Measurements from ENCODE around the gene FNDC8.
"Not testable (repeated sequence)": the region's sequence is repeated elsewhere in the genome, so short reads cannot be mapped to it uniquely, and the experiment has no call there.

FNDC8 gene

DNA sequence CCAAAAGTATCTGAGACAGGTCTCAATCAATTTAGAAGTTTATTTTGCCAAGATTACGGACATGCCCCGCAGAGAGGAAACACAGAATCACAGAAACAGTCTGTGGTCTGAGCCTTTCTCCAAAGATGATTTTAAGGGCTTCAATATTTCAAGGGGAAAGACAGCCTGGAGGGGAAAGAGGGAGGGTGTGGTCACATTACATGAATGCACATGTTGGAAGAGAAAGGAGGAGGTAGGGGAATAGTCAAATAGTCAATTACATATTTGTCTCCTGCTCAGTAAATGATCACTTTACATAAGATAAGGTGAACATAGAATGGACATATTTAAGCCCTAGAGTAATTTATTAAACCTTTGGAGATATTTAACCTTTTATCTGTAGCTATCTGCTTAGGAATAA lies 38.5 kb downstream of the FNDC8 start:
- DNase-seq (no peak), ATAC-seq (replicated peaks) (no peak)
- Mint-ChIP-seq H3K9me3 (no peaks in the 10 kb centered on the region), H3K4me1 (ENCODE audit: low read depth in 2 of 2) (peaks cover 32 to 41% of the 10 kb centered on the region in 2 donors), H3K27me3 (no peaks in the 10 kb centered on the region), H3K27ac (peak overlapping the region; percentile 55 to 66), H3K36me3 (ENCODE audit: insufficient read depth) (peaks cover 9% of the 10 kb centered on the region), H3K4me3 (peak overlapping the region; percentile 42 to 68)

DNA sequence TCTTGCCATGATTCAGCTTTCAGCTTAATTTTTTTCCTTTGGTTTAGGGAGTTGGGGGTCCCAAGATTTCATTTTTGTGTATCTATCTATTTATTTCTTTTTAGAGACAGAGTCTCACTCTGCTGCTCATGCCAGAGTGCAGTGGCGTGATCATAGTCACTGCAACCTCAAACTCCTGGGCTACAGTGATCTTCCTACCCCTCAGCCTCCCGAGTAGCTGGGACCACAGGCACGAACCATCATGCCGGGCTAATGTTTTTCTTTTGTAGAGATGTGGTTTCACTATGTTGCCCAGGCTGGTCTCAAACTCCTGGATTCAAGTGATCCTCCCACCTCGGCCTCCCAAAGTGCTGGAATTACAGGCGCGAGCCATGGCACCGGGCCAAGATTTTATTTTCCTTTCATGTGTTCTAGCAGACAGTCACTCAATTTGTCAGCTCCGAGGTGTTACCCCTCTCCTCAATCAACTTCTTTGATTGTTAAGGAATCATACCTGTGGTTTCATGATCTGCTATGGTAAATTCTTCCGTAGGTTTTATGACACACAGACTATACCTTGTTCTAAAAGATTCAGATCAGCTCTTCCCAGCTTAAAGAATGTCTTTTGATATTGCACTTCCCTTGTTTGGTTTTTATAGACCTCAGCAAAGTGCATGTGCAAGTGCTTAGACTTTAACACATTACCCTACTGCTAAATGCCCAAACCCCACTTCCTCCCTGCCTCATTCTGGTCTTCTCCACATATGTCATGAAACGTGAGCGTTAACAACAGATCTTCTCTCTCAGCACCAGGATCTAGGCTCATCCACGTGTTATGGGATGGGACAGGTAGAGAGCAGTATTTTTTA lies 39.2 kb downstream of the FNDC8 start:
- ATAC-seq (replicated peaks) (peak; percentile 75), DNase-seq (peak; percentile 16 to 39 (median 23))
- Mint-ChIP-seq H3K27ac (peak overlapping the region; percentile 55 to 66), H3K4me3 (peak overlapping the region; percentile 60 to 68), H3K4me1 (ENCODE audit: low read depth in 2 of 2) (peaks cover 35 to 47% of the 10 kb centered on the region in 2 donors), H3K36me3 (ENCODE audit: insufficient read depth) (peaks cover 9% of the 10 kb centered on the region), H3K9me3 (no peaks in the 10 kb centered on the region), H3K27me3 (no peaks in the 10 kb centered on the region)

DNA sequence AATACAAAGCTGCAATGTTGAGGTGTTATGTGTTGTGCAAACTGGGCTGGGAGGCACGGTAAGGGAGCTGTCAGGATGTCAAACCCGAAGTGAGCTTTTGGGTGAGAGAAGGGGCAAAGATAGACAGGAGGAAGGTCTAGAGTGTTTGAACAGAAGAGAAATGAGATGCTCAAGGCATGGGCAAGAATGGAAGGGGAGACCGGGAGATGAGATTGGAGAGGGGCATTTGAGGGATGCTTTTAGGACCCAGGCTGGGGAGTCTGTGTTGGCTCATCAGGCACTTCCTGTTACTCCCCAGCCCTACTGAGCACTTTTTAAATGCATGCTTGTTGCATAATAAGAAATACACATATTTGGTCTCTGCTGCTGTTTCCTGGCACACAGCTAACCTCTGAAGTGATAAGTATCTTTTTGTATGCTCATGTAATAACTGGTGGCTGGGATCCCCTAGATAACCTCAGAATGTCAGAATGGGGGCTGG lies 39.9 kb downstream of the FNDC8 start:
- Mint-ChIP-seq H3K9me3 (no peaks in the 10 kb centered on the region), H3K27ac (peak overlapping the region; percentile 55 to 66), H3K36me3 (ENCODE audit: insufficient read depth) (peaks cover 9% of the 10 kb centered on the region), H3K4me3 (peak overlapping the region; percentile 60 to 68), H3K4me1 (ENCODE audit: low read depth in 2 of 2) (peaks cover 35 to 49% of the 10 kb centered on the region in 2 donors), H3K27me3 (no peaks in the 10 kb centered on the region)
- DNase-seq: peak; percentile 14 to 48 (median 25)
- peak; percentile 77 for ATAC-seq (replicated peaks)

GRCh38 chr17:35162755-35163154 lies 41.3 kb downstream of the FNDC8 start:
- H3K9me3 Mint-ChIP-seq: no peaks in the 10 kb centered on the region
- peak overlapping the region; percentile 55 to 66 for H3K27ac Mint-ChIP-seq
- no peak for DNase-seq
- H3K36me3 Mint-ChIP-seq (ENCODE audit: insufficient read depth): peaks cover 9% of the 10 kb centered on the region
- H3K4me1 Mint-ChIP-seq (ENCODE audit: low read depth in 2 of 2): peaks cover 35 to 50% of the 10 kb centered on the region in 2 donors
- ATAC-seq (replicated peaks): no peak
- no peaks in the 10 kb centered on the region for H3K27me3 Mint-ChIP-seq
- H3K4me3 Mint-ChIP-seq: peak overlapping the region in 1 of 2 donors; percentile 60

GRCh38 chr17:35163886-35164285 lies 42.5 kb downstream of the FNDC8 start:
- H3K9me3 Mint-ChIP-seq: no peaks in the 10 kb centered on the region
- peaks cover 35 to 50% of the 10 kb centered on the region in 2 donors for H3K4me1 Mint-ChIP-seq (ENCODE audit: low read depth in 2 of 2)
- H3K27me3 Mint-ChIP-seq: no peaks in the 10 kb centered on the region
- DNase-seq (no peak), ATAC-seq (replicated peaks) (no peak)
- H3K4me3 Mint-ChIP-seq: no peak overlapping the region
- H3K36me3 Mint-ChIP-seq (ENCODE audit: insufficient read depth): peaks cover 9% of the 10 kb centered on the region
- peak overlapping the region; percentile 66 to 67 for H3K27ac Mint-ChIP-seq

DNA sequence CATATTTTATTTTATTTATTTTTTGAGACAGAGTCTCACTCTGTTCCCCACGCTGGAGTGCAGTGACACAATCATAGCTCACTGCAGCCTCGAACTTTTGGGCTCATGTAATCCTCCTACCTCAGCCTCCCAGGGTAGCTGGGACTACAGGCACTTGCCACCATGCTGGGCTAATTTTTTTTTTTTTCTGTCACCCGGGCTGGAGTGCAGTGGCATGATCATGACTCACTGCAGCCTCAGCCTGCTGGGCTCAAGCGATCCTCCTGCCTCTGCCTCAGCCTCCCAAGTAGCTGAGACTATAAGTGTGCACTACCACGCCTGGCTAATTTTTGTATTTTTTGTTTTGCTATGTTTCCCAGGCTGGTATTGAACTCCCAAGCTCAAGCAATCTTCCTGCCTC lies 43.3 kb downstream of the FNDC8 start:
- Mint-ChIP-seq H3K4me1 (ENCODE audit: low read depth in 2 of 2) (peaks cover 33 to 45% of the 10 kb centered on the region in 2 donors), H3K4me3 (no peak overlapping the region), H3K9me3 (no peaks in the 10 kb centered on the region), H3K36me3 (ENCODE audit: insufficient read depth) (peaks cover 9% of the 10 kb centered on the region), H3K27ac (peak overlapping the region; percentile 59 to 66), H3K27me3 (no peaks in the 10 kb centered on the region)
- ATAC-seq (replicated peaks): no peak
- DNase-seq: no peak

- Mint-ChIP-seq H3K36me3 (ENCODE audit: insufficient read depth) (no peaks in the 10 kb centered on the region), H3K27ac (peak overlapping the region in 1 of 2 donors; percentile 66), H3K9me3 (no peaks in the 10 kb centered on the region), H3K4me1 (ENCODE audit: low read depth in 2 of 2) (peaks cover 21 to 31% of the 10 kb centered on the region in 2 donors), H3K27me3 (no peaks in the 10 kb centered on the region), H3K4me3 (no peak overlapping the region)
- ATAC-seq (replicated peaks): no peak
- DNase-seq: no peak
Measured at GRCh38 chr17:35166526-35166925, 45.1 kb downstream of the FNDC8 start.

- H3K9me3 Mint-ChIP-seq: no peaks in the 10 kb centered on the region
- H3K36me3 Mint-ChIP-seq (ENCODE audit: insufficient read depth): no peaks in the 10 kb centered on the region
- H3K27me3 Mint-ChIP-seq: no peaks in the 10 kb centered on the region
- no peak overlapping the region for H3K27ac Mint-ChIP-seq
- ATAC-seq (replicated peaks) (no peak), DNase-seq (no peak)
- no peak overlapping the region for H3K4me3 Mint-ChIP-seq
- peaks cover 18 to 30% of the 10 kb centered on the region in 2 donors for H3K4me1 Mint-ChIP-seq (ENCODE audit: low read depth in 2 of 2)
Measured at GRCh38 chr17:35167046-35167445, 45.6 kb downstream of the FNDC8 start.

GRCh38 chr17:35167666-35168065 lies 46.3 kb downstream of the FNDC8 start:
- Mint-ChIP-seq H3K4me1 (ENCODE audit: low read depth in 2 of 2) (peaks cover 18 to 27% of the 10 kb centered on the region in 2 donors), H3K4me3 (no peak overlapping the region), H3K36me3 (ENCODE audit: insufficient read depth) (no peaks in the 10 kb centered on the region), H3K27ac (no peak overlapping the region), H3K27me3 (no peaks in the 10 kb centered on the region), H3K9me3 (no peaks in the 10 kb centered on the region)
- ATAC-seq (replicated peaks): no peak
- DNase-seq: no peak

GRCh38 chr17:35169835-35170363 lies 48.5 kb downstream of the FNDC8 start:
- H3K27me3 Mint-ChIP-seq: no peaks in the 10 kb centered on the region

DNA sequence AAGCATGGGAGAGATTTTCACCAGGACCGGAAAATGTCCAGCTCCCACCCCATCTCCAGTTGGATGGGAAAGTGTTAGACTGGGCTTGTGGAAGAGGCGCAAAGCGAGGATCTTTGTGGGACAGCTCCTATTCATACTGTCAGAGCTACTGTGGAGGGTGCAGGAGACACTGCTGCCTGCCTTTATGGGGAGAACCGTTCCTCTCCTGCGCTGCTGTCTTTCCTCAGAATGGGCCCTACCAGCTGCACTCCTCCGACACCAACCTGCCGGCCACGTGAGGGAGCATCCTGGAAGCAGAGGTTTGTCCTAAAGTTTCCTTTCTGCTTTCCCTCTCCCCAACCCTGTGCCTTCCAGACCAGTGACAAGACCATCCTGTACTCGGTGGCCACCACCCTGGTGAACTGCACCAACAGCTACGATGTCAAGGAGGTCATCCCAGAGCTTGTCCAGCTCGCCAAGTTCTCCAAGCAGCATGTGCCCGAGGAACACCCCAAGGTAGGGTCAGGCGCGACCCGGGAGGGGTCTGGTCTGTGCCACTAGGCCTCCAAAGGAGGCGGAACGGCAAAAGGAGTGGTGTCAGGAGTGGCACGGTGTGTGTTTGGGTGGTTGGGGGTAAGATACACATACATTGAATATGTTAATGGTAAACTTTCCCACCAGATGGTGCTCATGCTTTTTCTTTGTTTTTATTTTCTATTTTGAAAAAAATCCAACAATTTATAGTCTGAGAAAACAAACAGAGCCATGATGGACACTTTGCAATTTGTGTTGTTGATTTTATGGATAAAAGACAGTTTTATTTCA lies 49.8 kb downstream of the FNDC8 start:
- Mint-ChIP-seq H3K4me3 (peak overlapping the region; percentile 48 to 63), H3K4me1 (ENCODE audit: low read depth in 2 of 2) (peaks cover 24 to 37% of the 10 kb centered on the region in 2 donors), H3K27me3 (no peaks in the 10 kb centered on the region), H3K9me3 (no peaks in the 10 kb centered on the region), H3K27ac (peak overlapping the region; percentile 71 to 89), H3K36me3 (ENCODE audit: insufficient read depth) (no peaks in the 10 kb centered on the region)
- DNase-seq: peak; percentile 32 to 44 (median 41)
- ATAC-seq (replicated peaks): peak; percentile 88

More at GRCh38 chr17:35169835-35170363, 48.5 kb downstream of the FNDC8 start:
- H3K4me1 Mint-ChIP-seq (ENCODE audit: low read depth in 2 of 2): peaks cover 20 to 34% of the 10 kb centered on the region in 2 donors
- no peaks in the 10 kb centered on the region for H3K36me3 Mint-ChIP-seq (ENCODE audit: insufficient read depth)
- DNase-seq (no peak), ATAC-seq (replicated peaks) (no peak)
- no peak overlapping the region for H3K4me3 Mint-ChIP-seq
- H3K27ac Mint-ChIP-seq: no peak overlapping the region
- H3K9me3 Mint-ChIP-seq: no peaks in the 10 kb centered on the region

DNA sequence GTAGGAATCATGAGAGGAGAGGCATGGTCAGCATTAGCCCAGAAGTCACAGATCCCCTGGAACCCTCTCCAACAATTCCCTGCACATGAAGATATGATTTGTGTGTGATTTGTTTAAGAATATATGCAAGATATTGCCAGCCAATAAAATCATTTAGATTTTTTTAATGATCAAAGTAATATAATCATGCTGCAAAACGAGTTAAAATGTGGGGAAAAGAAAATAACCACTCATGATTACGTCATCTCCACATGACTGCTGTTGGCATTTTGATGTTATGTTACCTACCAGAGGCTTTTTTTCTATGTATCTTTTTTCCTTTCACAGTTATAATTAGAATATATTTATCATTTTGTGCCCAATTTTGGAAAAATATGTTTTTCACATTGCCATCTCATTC lies 50.4 kb downstream of the FNDC8 start:
- Mint-ChIP-seq H3K27ac (peak overlapping the region; percentile 71 to 89), H3K4me1 (ENCODE audit: low read depth in 2 of 2) (peaks cover 30 to 40% of the 10 kb centered on the region in 2 donors), H3K9me3 (no peaks in the 10 kb centered on the region), H3K36me3 (ENCODE audit: insufficient read depth) (no peaks in the 10 kb centered on the region), H3K27me3 (no peaks in the 10 kb centered on the region), H3K4me3 (peak overlapping the region; percentile 48 to 63)
- peak; percentile 78 for ATAC-seq (replicated peaks)
- DNase-seq: no peak

- H3K36me3 Mint-ChIP-seq (ENCODE audit: insufficient read depth); H3K9me3 Mint-ChIP-seq; H3K27me3 Mint-ChIP-seq; DNase-seq; ATAC-seq (replicated peaks): not testable (repeated sequence)
- peaks cover 35 to 45% of the 10 kb centered on the region in 2 donors for H3K4me1 Mint-ChIP-seq (ENCODE audit: low read depth in 2 of 2)
- peak overlapping the region; percentile 38 to 89 for H3K27ac Mint-ChIP-seq
- peak overlapping the region; percentile 48 to 63 for H3K4me3 Mint-ChIP-seq
Measured at GRCh38 chr17:35172321-35172720, 50.9 kb downstream of the FNDC8 start.

Measured in effector memory CD8-positive, alpha-beta T cell (primary cell).